GM10266 (cell line): ENCODE results near the gene UPK1B.

ENCODE experiments used
- DNase-seq: peaks from one replicate; pipeline ENCODE4 v3.0.0; 2012; ENCODE audit errors: extremely low spot score
- CTCF ChIP-seq: IDR thresholded peaks from 2 replicates; pipeline ENCODE4 v1.5.1; 2012; ENCODE audit warnings: mild to moderate bottlenecking, low read depth; ENCODE audit not compliant: control insufficient read depth, insufficient read depth; ENCODE audit errors: missing control alignments

UPK1B gene

DNA sequence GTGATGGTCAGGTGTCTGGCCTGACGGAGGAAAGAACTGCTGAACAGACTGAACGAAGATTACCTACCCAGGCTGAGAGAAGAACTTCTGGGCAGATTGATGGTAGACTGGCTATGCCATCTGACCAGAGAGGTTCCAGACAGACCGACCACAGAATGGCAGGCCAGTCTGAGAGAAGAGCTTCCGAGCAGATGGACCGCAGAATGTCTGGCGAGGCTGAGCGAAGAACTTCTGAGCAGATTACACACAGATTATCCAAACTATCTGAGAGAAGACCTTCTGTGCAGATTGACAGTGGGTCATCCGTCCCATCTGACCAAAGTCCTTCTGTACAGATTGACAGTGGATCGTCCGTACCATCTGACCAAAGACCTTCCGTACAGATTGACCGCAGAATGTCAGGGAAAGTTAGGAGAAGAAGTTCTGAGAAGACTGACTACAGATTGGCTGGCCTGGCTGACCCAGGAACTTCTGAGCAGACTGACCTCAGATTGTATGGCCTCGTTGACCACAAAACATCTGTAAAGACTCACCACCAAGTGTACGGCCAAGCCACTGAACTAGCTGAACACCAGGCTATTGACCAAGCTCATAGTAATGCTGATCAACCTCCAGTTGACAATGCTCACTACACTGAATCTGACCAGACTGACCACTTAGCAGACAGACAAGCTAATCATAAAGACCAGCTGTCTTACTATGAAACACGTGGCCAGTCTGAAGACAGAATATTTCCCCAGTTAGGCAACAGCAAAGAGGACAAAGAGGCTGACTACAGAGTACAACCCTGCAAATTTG lies 26.6 kb upstream of the UPK1B start:
- TF ChIP-seq CTCF: no peak
- DNase-seq: no peak

- no peak for TF ChIP-seq CTCF
These were observed 25.9 kb upstream of the UPK1B start for GRCh38 chr3:119147494-119147893.

GRCh38 chr3:119148493-119149180 lies 24.8 kb upstream of the UPK1B start:
- no peak for DNase-seq
- TF ChIP-seq CTCF: no peak

More at GRCh38 chr3:119147494-119147893, 25.9 kb upstream of the UPK1B start:
- no peak for DNase-seq

DNA sequence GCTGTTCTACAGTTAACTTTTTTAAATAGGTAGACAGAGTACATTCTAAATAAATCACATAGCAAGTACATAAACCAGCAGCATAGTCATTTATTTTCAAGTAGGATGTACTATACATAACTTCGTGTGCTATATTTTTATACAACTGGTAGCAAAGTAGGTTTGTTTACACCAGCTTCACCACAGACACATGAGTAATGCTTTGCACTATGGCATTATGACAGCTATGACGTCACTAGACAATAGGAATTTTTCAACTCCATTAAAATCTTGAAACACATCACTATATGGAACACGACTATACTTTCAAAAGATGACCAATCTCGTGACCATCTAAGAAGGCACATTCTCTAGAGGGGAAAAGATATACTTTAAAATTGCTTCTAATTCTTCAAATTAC lies 23.9 kb upstream of the UPK1B start:
- DNase-seq: no peak
- no peak for TF ChIP-seq CTCF

GRCh38 chr3:119156868-119157267 lies 16.5 kb upstream of the UPK1B start:
- TF ChIP-seq CTCF: no peak

GRCh38 chr3:119157971-119158370 lies 15.4 kb upstream of the UPK1B start:
- DNase-seq: no peak
- no peak for TF ChIP-seq CTCF

More at GRCh38 chr3:119156868-119157267, 16.5 kb upstream of the UPK1B start:
- no peak for DNase-seq

GRCh38 chr3:119160361-119160760 lies 13.0 kb upstream of the UPK1B start:
- DNase-seq: no peak
- no peak for TF ChIP-seq CTCF
